Caki2 (cell line): ENCODE data around the gene POLR2J. TPM values are rescaled to one million over a fixed set of nuclear protein-coding genes. Genes with fewer than 3 reads are reported as not detected.
A peak's percentile ranks its signal among the peaks of the same experiment; 100 is the strongest.
"Not testable (repeated sequence)": the region's sequence is repeated elsewhere in the genome, so short reads cannot be mapped to it uniquely, and the experiment has no call there.

Experiments used
- DNase-seq: peaks from one replicate; pipeline ENCODE4 v3.0.0-alpha.2; 2015; ENCODE audit warnings: low read depth
- in situ Hi-C: cut with HindIII; loops from 2 replicates; pipeline ENCODE4 v1.10.0; 2016; ENCODE audit warnings: low sequenced_read_pairs, low pct_unique_long_range_greater_than_20kb, mixed read lengths
- total RNA-seq: library from RNA; depleted of rRNA; stranded (reverse); fragments of >200 nt; shearing (Covaris generic); gene quantifications from 2 replicates; pipeline ENCODE4 v1.2.3, GENCODE V29; 2014; ENCODE audit warnings: low replicate concordance; rRNA removed

The POLR2J gene
- total RNA-seq = 40.3 and 53.0 TPM in 2 replicates

- in situ Hi-C loops = not testable (repeated sequence)
- DNase-seq = peak; percentile 48
Observed at GRCh38 chr7:102478314-102479208, at the start of gene POLR2J. POLR2J (minus strand) TSS chr7:102478922; CDS start chr7:102478860, 62 bp downstream.

DNA sequence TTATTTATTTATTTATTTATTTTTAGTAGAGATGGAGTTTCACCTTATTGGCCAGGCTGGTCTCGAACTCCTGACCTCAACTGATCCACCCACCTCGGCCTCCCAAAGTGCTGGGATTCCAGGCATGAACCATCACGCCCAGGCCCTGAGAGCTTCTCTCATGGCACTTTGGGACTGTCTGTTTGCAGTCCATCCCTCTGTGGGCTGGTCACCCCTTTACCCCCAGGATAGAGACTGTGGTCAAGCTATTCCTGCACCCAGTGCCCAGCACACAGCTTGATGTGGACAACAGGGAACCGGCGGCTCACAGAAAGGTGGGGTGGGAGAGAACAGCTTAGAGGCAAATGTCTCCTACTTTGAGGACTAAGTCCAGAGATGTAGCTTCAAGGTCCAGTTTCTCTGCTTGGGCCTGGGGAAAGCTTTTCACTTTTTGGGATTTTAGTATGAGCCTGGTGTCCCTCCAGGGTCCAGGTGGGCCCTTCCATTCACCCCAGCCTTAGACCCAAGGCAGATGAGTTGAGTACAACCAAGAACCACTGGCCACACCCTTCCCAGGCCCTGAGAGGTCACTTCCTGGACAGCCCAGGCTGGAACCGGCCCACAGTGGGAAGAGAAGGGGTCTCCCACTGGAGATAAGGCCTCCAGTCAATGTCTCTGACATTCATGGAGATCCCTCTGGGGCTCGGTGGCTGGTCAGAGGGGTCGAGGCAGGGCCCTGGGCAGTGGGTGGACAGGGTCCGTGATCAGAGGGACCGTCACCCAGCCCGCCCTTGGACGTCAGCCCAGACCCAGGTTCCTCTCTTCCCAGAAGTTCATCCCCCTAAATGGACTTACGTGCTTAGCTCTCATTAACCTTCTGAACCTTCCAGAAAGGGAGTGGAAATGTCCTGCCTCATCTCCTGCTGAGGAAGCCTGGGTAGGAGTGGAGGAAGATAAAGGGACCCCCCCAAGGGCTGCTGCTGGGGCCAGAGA is 49.4 kb upstream of the POLR2J start:
- in situ Hi-C loops, DNase-seq: not testable (repeated sequence)

DNA sequence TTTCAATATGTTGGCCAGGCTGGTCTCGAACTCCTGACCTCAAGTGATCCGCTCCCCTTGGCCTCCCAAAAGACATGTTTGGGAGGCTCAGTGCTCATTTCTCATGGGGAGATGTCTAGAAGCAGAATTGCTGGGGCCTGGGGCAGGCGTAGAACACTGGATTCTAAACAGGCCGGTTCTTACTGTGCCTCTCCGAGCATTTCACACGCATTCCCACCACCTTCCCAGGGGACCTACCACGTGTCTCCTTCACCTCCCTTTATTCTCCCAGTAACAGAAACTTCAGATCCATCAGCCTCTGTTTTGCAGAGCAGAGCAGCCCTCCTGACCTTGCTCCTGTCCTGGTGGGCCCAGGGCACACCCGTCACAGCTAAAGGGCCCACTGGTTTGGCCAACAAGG is 48.5 kb upstream of the POLR2J start:
- DNase-seq, in situ Hi-C loops: not testable (repeated sequence)

DNA sequence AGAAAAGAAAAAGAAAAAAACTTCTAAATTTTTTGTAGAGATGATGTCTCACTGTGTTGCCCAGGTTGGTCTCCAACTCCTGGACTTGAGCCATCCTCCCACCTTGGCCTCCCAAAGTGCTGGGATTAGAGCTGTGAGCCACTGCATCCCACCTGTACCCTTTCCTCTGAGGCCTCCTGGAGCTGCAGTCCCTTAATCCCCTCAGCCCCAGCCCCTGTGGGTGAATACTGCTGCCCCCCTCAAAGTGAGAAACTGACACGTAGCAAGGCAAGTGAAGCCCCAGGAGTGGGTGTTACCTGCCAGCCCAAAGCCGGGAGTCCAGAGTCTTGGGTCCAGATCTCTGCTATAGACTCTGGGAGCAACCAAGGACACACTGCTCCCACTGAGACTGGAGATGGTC is 46.1 kb upstream of the POLR2J start:
- DNase-seq, in situ Hi-C loops: not testable (repeated sequence)

DNA sequence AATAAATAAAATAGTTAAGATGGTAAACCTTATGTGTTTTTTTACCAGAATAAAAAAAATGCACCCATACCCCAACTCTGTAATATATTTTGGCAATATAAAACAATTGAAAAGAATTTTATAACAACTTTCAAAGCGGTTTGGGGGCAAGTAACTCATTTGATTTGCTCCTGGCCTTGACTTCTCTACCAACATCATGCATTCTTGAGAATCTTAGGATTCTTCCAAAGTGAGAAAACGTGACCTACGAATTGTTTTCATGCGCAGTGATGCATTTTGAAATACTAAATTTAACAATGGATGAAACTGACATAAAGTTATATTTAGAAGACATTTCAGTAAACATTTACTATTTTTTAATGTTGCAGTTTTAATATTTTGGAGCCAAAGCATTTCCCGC is 42.1 kb upstream of the POLR2J start:
- DNase-seq, in situ Hi-C loops: not testable (repeated sequence)

GRCh38 chr7:102517550-102518147 is 38.9 kb upstream of the POLR2J start, which contains the start of gene RASA4B:
RASA4B (minus strand) TSS chr7:102517777; CDS start chr7:102517710, 67 bp downstream.
- in situ Hi-C loops = not testable (repeated sequence)

DNA sequence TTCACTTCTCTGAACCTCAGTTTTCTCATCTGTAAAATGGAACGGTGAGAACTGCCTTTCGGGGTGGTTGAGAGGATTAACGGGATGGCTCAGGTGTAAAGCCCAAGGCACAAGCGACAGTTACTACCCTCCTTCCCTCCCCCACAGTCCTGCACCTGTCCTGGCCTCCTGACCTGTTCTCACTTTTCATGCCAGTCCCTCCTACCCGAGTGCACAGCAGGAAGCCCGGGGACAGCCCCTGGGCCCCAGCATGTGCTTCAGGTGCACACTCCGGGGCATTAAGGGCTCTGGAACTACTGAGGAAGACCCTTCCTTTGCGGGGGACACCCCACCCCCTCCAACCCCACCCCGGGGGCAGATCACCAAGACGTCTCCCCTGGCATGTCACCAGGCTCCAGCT is 38.2 kb upstream of the POLR2J start:
- DNase-seq, in situ Hi-C loops: not testable (repeated sequence)

More at GRCh38 chr7:102517550-102518147, 38.9 kb upstream of the POLR2J start, which contains the start of gene RASA4B:
- not testable (repeated sequence) for DNase-seq

DNA sequence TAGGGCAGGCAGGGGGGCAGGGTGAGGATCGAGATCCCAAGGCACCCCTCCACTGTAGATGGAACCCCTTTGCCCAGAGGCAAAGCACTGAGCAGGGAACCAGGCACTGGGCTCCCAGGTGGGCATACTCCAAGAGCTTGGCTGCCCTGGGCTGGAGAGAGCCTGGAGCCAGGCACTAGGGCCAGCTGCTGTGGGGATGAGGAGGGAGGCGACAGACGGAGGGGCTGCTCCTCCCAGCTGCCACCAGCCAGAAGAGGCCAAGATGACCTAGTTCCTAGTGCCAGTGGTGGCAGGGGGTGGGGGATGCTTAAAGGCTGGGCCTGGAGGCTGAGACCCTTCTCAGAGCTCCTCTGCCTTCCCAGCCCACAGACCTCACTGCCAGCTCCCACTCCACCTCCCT is 37.2 kb upstream of the POLR2J start:
- in situ Hi-C loops = not testable (repeated sequence)

DNA sequence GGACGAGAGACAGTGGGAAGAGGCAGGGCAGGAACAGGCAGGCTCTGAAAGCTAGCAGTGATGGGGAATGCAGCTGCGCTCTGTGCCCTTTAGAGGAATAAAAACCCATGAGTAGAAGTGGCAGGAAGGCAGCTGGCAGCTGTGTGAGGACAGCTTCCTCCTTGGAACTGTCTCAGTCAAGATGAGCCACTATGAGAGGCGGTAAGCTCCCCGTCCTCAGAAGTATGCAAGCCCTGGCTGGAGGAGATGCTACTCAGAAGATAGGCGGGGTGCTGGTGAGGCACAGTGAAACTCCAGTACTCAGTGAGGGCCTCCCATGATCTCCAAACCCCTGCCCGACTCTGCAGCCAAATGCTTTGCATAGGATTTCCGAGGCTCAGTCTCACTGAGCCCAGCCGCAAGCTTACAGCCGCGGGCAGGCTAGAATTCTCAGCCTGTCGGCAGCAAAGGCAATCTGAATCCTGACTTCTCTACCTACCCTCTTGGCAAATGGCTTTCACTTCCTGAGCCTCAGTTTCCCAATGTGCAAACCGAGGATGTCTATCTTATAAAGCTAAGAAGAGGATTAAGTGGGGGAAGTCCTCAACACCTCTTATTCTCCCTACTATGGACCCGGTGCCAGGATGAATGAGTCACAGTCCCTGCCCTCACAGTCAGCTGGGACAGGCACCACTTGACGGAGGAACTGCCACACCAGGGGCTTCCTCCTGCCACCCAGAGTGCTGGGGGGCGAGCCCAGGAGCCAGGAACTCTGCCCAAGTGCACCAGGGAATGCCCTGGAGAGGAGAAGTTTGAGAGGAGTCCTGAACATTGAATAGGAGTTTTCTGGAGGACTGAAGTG is 36.4 kb upstream of the POLR2J start:
- in situ Hi-C loops = not testable (repeated sequence)

More for the DNA sequence above, 37.2 kb upstream of the POLR2J start:
- not testable (repeated sequence) for DNase-seq

DNA sequence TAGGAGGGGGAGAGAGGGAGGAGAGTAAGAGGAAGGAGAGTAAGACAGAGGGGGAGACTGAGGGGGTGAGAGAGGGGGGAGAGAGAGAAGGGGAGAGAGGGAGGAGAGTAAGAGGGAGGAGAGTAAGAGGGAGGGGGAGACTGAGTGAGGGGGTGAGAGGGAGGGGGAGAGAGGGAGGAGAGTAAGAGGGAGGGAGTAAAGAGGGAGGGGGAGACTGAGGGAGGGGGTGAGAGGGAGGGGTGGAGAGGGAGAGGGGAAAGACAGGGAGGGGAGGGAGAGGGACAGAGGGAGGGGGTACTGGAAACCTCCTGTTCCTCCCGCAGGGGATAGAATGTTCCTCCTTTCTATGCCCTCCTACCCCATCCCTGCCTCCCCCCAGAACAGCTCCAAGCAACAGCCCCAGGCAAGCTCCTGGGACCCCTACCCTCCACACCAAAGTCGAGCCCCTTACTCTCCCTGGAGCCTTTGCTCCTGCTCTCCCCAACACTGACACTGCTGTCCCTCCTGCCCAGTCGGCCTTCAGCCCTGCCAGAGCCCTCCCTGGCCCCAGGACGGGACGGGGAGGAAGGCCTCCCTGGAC is 34.0 kb upstream of the POLR2J start:
- in situ Hi-C loops = not testable (repeated sequence)
- DNase-seq = peak; percentile 78

More for the DNA sequence above, 36.4 kb upstream of the POLR2J start:
- DNase-seq = not testable (repeated sequence)

GRCh38 chr7:102511860-102512522 is 33.3 kb upstream of the POLR2J start:
- in situ Hi-C loops, DNase-seq: not testable (repeated sequence)

GRCh38 chr7:102510575-102510974 is 31.9 kb upstream of the POLR2J start:
- in situ Hi-C loops, DNase-seq: not testable (repeated sequence)

GRCh38 chr7:102507410-102508088 is 28.8 kb upstream of the POLR2J start:
- DNase-seq, in situ Hi-C loops: not testable (repeated sequence)

DNA sequence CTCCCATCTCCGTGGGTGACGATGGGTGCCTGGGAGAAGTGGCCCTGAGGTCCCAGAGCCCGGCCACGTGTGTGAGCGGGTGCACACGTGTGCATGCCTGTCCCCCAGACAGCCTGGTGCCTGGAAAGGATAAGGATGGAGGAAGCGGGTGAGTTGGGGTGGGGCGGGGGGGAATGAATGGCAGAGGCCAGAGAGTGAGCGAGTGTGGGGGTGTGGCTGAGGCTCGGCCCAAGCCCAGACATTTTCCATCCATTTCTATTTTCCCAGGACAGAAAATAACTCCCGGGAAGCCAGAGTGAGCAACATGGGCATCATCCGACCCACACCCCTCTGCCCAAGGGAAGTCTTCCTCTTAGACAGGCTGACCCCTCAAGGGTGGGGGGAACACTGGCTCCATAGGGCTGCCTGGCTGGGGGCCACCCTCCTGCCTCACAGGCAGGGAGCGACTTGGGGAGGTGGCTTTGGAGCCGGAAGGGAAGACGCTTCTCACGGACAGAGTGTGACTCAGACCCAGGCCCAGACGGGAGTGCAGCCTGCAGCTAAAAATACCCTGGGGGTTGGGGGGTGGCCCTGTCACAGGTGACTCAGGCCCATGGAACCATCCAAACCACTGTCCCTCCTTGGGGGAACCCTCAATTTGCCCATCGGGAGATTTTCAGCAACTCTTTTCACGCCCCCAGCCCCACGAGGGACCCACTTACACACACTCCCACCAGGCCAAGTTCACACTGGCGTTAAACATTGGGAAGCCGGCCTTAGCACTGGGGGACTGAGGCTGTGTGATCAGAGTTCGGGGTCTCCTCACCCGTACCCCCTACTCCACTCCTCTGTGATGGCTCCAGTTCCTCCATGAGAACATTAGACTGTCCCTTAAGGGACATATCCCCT is 26.8 kb upstream of the POLR2J start:
- in situ Hi-C loops = not testable (repeated sequence)

DNA sequence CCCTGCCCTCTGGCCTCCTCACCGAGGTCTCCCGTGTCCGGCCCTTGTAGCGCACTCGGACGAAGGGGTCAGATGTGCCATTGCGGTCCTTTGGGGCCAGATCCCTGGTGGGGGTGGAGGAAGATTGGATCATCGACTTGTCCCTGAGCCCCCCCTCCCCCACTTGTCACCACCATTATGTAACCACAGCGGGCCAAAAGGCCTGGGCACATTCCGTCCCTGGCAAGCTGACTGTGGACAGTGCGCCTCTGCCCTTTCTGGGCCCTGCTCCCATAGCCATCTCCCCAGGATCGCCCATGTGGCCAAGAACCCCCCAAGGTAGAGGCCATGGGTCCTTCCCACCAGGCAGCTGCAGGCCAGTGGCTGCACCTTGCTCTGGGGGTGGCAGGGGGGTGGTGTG is 24.4 kb upstream of the POLR2J start:
- DNase-seq, in situ Hi-C loops: not testable (repeated sequence)

More for the DNA sequence above, 26.8 kb upstream of the POLR2J start:
- not testable (repeated sequence) for DNase-seq
